Measurements from ENCODE around the gene EMID1. TPM values are rescaled to one million over a fixed set of nuclear protein-coding genes. Genes with fewer than 3 reads are reported as not detected.

Gene EMID1
- total and polyA plus RNA-seq, 2 donors from 2014 or later = 9.6 to 25.5 TPM

DNA sequence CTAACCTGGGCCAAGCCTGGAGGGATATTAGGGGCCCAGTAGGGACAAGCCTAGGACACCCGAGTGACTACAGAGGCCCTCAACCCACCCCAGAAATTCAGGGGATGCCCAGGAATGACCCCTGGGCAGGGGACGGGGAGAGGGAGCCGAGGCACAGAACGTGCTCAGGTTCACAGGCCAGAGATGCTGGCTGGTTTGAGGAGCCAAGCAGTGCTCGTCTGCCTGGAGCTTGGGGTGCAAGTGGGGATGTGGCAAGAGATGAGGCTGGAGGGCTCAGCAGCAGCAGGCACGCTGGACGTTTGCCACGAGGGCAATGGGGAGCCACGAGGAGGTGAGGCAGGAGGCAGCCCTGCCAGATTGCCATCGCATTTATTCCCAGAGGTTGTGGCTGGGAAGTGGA lies 34.0 kb upstream of the EMID1 start:
- H3K36me3 ChIP-seq (ENCODE audit: control insufficient read depth in 2 of 3, insufficient read depth in 3 of 3, low read length in 3 of 3) = no peaks in the 10 kb centered on the region
- FAIRE-seq = no peak
- no peak overlapping the region for H3K4me3 ChIP-seq (ENCODE audit: low read length in 3 of 3)
- TF ChIP-seq, protein P1, sequence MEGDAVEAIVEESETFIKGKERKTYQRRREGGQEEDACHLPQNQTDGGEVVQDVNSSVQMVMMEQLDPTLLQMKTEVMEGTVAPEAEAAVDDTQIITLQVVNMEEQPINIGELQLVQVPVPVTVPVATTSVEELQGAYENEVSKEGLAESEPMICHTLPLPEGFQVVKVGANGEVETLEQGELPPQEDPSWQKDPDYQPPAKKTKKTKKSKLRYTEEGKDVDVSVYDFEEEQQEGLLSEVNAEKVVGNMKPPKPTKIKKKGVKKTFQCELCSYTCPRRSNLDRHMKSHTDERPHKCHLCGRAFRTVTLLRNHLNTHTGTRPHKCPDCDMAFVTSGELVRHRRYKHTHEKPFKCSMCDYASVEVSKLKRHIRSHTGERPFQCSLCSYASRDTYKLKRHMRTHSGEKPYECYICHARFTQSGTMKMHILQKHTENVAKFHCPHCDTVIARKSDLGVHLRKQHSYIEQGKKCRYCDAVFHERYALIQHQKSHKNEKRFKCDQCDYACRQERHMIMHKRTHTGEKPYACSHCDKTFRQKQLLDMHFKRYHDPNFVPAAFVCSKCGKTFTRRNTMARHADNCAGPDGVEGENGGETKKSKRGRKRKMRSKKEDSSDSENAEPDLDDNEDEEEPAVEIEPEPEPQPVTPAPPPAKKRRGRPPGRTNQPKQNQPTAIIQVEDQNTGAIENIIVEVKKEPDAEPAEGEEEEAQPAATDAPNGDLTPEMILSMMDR (IDR thresholded peaks at IDR 0.05; ENCODE audit: borderline replicate concordance, extremely low read depth, insufficient read depth) = no peak
- no peaks in the 10 kb centered on the region for H3K27me3 ChIP-seq (ENCODE audit: control insufficient read depth, insufficient read depth, low read length)
- H3K27ac ChIP-seq (ENCODE audit: low read depth in 2 of 2, low read length in 2 of 2) = no peak overlapping the region
- H3K9me3 ChIP-seq (ENCODE audit: control insufficient read depth in 2 of 3, insufficient read depth in 1 of 3, low read length in 3 of 3) = peaks cover 0 to 6% (median 0%) of the 10 kb centered on the region in 3 donors
- intact Hi-C loops (cut with DNase I) = no loop called here
- peak in 1 of 5 donors; percentile 52 for DNase-seq
- no peak overlapping the region for H3K9ac ChIP-seq (ENCODE audit: low read length in 3 of 3)
- H3K4me1 ChIP-seq (ENCODE audit: control insufficient read depth in 2 of 3, insufficient read depth in 2 of 3, low read depth in 1 of 3, low read length in 3 of 3) = no peaks in the 10 kb centered on the region

DNA sequence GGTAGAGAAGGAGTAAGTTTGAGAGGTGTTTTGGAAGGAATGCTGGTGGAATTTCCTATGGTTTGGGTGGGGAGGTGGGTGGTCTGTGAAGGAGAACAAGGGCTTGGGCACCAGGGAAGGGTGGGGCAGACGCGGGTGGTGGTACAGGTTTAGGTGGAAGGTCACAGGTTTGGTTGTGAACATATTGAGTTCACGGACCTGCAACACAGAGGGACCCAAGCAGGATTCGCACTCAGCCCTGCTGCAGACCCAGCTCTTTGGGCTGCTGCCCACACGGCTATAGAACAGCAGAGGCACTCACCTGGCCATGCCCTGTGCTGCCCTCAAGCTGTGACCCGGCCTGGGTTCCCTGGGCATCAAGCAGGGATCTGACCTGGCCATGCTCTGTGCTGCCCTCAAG lies 33.5 kb upstream of the EMID1 start:
- DNase-seq = peak in 2 of 5 donors; percentile 15 to 46

DNA sequence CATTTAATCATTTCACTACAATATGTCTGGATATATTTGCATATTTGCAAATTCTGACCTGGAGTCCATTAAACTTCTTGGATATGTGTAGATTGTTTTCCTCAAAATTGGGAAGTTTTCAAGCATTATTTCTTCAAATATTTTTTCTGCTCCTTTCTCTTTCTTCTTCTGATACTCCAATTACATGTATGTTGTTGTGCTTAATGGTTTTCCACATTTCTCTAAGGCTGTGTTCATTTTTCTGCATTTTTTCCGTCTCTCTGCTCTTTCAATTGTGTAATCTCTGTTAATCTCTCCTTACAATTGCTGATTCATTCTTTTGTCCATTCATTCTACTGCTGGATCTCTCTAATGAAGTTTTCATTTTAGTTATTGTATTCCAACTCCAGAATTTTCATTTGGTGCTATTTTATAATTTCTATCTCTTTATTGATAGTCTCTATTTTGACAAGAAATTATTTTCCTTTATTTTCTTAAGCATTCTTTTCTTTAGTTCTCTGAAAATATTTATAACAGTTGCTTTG lies 30.3 kb upstream of the EMID1 start:
- Histone ChIP-seq H3K27me3 (ENCODE audit: control insufficient read depth, insufficient read depth, low read length) (no peaks in the 10 kb centered on the region), H3K9me3 (ENCODE audit: control insufficient read depth in 2 of 3, insufficient read depth in 1 of 3, low read length in 3 of 3) (peaks cover 0 to 9% (median 0%) of the 10 kb centered on the region in 3 donors), H3K36me3 (ENCODE audit: control insufficient read depth in 2 of 3, insufficient read depth in 3 of 3, low read length in 3 of 3) (no peaks in the 10 kb centered on the region), H3K4me3 (ENCODE audit: low read length in 3 of 3) (no peak overlapping the region), H3K27ac (ENCODE audit: low read depth in 2 of 2, low read length in 2 of 2) (no peak overlapping the region), H3K9ac (ENCODE audit: low read length in 3 of 3) (no peak overlapping the region), H3K4me1 (ENCODE audit: control insufficient read depth in 2 of 3, insufficient read depth in 2 of 3, low read depth in 1 of 3, low read length in 3 of 3) (no peaks in the 10 kb centered on the region)
- intact Hi-C loops (cut with DNase I) = no loop called here
- no peak for FAIRE-seq
- DNase-seq = no peak
- TF ChIP-seq, protein P1 (IDR thresholded peaks at IDR 0.05; ENCODE audit: borderline replicate concordance, extremely low read depth, insufficient read depth) = no peak

More for the DNA sequence above, 33.5 kb upstream of the EMID1 start:
- no peak for FAIRE-seq
- H3K36me3 ChIP-seq (ENCODE audit: control insufficient read depth in 2 of 3, insufficient read depth in 3 of 3, low read length in 3 of 3) = no peaks in the 10 kb centered on the region
- no peaks in the 10 kb centered on the region for H3K27me3 ChIP-seq (ENCODE audit: control insufficient read depth, insufficient read depth, low read length)
- H3K27ac ChIP-seq (ENCODE audit: low read depth in 2 of 2, low read length in 2 of 2) = no peak overlapping the region
- TF ChIP-seq, protein P1 (IDR thresholded peaks at IDR 0.05; ENCODE audit: borderline replicate concordance, extremely low read depth, insufficient read depth) = no peak
- H3K4me3 ChIP-seq (ENCODE audit: low read length in 3 of 3) = no peak overlapping the region
- intact Hi-C loops (cut with DNase I) = no loop called here
- H3K9ac ChIP-seq (ENCODE audit: low read length in 3 of 3) = no peak overlapping the region
- no peaks in the 10 kb centered on the region for H3K4me1 ChIP-seq (ENCODE audit: control insufficient read depth in 2 of 3, insufficient read depth in 2 of 3, low read depth in 1 of 3, low read length in 3 of 3)
- H3K9me3 ChIP-seq (ENCODE audit: control insufficient read depth in 2 of 3, insufficient read depth in 1 of 3, low read length in 3 of 3) = peaks cover 0 to 6% (median 0%) of the 10 kb centered on the region in 3 donors

All from kidney (tissue), 14 donors.